DOHH2 (cell line): ENCODE data around the gene PEPD.

Experiments
- H3F3A ChIP-seq: fragments of 200-600 bp; sonication (generic), shearing (Covaris generic); 2 replicates; pipeline ENCODE4 v1.6.0; 2016; ENCODE audit warnings: antibody characterized with exemption, mild to moderate bottlenecking; ENCODE audit not compliant: control insufficient read depth, insufficient read depth
- H3K27ac ChIP-seq: fragments of 200-600 bp; sonication (generic); 2 replicates; pipeline ENCODE4 v1.5.1; 2014; ENCODE audit warnings: low read depth, mild to moderate bottlenecking, low read length, moderate library complexity
- H3K27me3 ChIP-seq: fragments of 200-600 bp; sonication (generic); 2 replicates; pipeline ENCODE4 v1.6.1; 2014; ENCODE audit warnings: mild to moderate bottlenecking, low read length, mixed read lengths; ENCODE audit not compliant: control insufficient read depth
- H3K36me3 ChIP-seq: fragments of 200-600 bp; sonication (generic); 2 replicates; pipeline ENCODE4 v1.6.1; 2014; ENCODE audit warnings: mild to moderate bottlenecking, low read length, moderate library complexity, mixed read lengths; ENCODE audit not compliant: control insufficient read depth
- H3K4me1 ChIP-seq: fragments of 200-600 bp; sonication (generic); 2 replicates; pipeline ENCODE4 v1.6.1; 2014; ENCODE audit warnings: mild to moderate bottlenecking, low read length, mixed read lengths; ENCODE audit not compliant: control insufficient read depth
- H3K4me2 ChIP-seq: fragments of 200-600 bp; sonication (generic); 2 replicates; pipeline ENCODE4 v1.6.0; 2014; ENCODE audit warnings: mild to moderate bottlenecking, low read length, moderate library complexity
- H3K4me3 ChIP-seq: fragments of 200-600 bp; sonication (generic); 2 replicates; pipeline ENCODE4 v1.5.1; 2014; ENCODE audit warnings: mild to moderate bottlenecking, low read length, mixed read lengths
- H3K79me2 ChIP-seq: fragments of 200-600 bp; sonication (generic); 2 replicates; pipeline ENCODE4 v1.6.1; 2014; ENCODE audit warnings: mild to moderate bottlenecking, low read length, mixed read lengths; ENCODE audit not compliant: control insufficient read depth
- H3K9me2 ChIP-seq: fragments of 200-600 bp; sonication (generic); replicated peaks from 2 replicates; pipeline ENCODE4 v1.6.1; 2014; ENCODE audit warnings: mild to moderate bottlenecking, low read length, mixed read lengths; ENCODE audit not compliant: control insufficient read depth
- H3K9me3 ChIP-seq: fragments of 200-600 bp; sonication (generic); 2 replicates; pipeline ENCODE4 v1.6.1; 2014; ENCODE audit warnings: antibody characterized with exemption, low read length, mixed read lengths; ENCODE audit not compliant: control insufficient read depth, insufficient read depth
- H4K20me1 ChIP-seq: fragments of 200-600 bp; sonication (generic); 2 replicates; pipeline ENCODE4 v1.6.0; 2014; ENCODE audit warnings: low read depth, mild to moderate bottlenecking, antibody characterized with exemption, low read length, moderate library complexity; ENCODE audit not compliant: control insufficient read depth, insufficient read depth
- EZH2phosphoT487 ChIP-seq: fragments of 200-600 bp; sonication (generic); IDR thresholded peaks from 2 replicates; pipeline ENCODE4 v1.6.1; 2017; ENCODE audit warnings: borderline replicate concordance, mild to moderate bottlenecking, antibody characterized with exemption, low read length, moderate library complexity, mixed read lengths
- TF ChIP-seq, protein P1 (sequence below): fragments of 200-600 bp; sonication (generic); IDR thresholded peaks from one replicate; pipeline ENCODE4 v1.5.1; 2014; ENCODE audit warnings: antibody characterized with exemption, mild to moderate bottlenecking, low read depth, low read length; ENCODE audit not compliant: poor library complexity, severe bottlenecking

Gene PEPD

DNA sequence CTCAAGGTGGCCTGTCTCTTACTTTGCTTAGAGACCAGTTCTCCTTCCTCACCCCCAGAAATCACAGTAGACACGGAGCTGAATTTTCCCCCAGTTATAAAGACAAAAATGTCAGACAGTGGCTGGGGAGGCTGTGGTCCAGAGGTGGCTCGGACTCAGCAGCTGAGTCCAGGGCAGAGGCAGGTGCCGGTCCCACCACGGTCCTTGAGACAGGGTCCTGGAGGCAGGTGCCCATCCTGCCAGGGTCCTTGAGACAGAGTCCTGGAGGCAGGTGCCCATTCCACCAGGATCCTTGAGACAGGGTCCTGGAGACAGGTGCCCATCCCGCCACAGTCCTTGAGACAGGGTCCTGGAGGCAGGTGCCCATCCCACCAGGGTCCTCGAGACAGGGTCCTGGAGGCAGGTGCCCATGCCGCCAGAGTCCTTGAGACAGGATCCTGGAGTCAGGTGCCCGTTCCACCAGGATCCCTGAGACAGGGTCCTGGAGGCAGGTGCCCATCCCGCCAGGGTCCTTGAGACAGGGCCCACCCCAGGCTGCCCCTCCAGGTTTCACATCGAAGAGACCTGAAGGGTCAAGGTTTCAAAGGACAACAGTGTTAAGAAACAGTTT, 23.1 kb downstream of the PEPD start:
- Histone ChIP-seq H3K9me3 (no peaks in the 10 kb centered on the region), H3K9me2 (no peaks in the 10 kb centered on the region), H4K20me1 (no peaks in the 10 kb centered on the region), H3F3A (no peaks in the 10 kb centered on the region), H3K79me2 (no peaks in the 10 kb centered on the region), H3K4me3 (no peak overlapping the region), H3K4me1 (no peaks in the 10 kb centered on the region), H3K27ac (no peak overlapping the region), H3K4me2 (no peak overlapping the region), H3K36me3 (no peaks in the 10 kb centered on the region), H3K27me3 (no peaks in the 10 kb centered on the region)
- no peak for TF ChIP-seq EZH2phosphoT487
- TF ChIP-seq, protein P1, sequence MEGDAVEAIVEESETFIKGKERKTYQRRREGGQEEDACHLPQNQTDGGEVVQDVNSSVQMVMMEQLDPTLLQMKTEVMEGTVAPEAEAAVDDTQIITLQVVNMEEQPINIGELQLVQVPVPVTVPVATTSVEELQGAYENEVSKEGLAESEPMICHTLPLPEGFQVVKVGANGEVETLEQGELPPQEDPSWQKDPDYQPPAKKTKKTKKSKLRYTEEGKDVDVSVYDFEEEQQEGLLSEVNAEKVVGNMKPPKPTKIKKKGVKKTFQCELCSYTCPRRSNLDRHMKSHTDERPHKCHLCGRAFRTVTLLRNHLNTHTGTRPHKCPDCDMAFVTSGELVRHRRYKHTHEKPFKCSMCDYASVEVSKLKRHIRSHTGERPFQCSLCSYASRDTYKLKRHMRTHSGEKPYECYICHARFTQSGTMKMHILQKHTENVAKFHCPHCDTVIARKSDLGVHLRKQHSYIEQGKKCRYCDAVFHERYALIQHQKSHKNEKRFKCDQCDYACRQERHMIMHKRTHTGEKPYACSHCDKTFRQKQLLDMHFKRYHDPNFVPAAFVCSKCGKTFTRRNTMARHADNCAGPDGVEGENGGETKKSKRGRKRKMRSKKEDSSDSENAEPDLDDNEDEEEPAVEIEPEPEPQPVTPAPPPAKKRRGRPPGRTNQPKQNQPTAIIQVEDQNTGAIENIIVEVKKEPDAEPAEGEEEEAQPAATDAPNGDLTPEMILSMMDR: no peak

DNA sequence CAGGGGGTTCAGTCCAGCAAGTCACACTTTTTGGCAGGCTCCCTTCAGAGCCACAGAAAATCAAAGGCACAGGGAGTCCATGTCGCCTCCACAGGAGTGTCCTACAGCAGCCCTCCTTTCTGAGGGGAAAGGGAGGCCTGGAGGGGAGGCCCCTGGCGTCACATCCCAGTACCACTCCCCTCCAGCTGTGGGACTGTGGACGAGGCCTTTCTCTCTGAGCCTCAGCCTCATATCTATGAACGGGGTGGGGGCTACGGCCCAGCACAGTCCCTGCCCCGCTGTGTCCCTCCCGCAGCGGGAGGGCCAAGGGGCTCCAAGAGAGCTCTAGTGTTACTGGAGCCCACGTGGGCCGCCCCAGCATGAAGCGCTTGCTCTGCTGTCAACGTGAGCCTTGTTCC, 23.8 kb downstream of the PEPD start:
- Histone ChIP-seq H3K4me3 (no peak overlapping the region), H3F3A (no peaks in the 10 kb centered on the region), H3K9me3 (no peaks in the 10 kb centered on the region), H3K27me3 (no peaks in the 10 kb centered on the region), H3K27ac (no peak overlapping the region), H4K20me1 (no peaks in the 10 kb centered on the region), H3K4me1 (no peaks in the 10 kb centered on the region), H3K36me3 (no peaks in the 10 kb centered on the region), H3K9me2 (no peaks in the 10 kb centered on the region), H3K79me2 (no peaks in the 10 kb centered on the region), H3K4me2 (no peak overlapping the region)
- no peak for TF ChIP-seq EZH2phosphoT487
- TF ChIP-seq, protein P1: no peak

DNA sequence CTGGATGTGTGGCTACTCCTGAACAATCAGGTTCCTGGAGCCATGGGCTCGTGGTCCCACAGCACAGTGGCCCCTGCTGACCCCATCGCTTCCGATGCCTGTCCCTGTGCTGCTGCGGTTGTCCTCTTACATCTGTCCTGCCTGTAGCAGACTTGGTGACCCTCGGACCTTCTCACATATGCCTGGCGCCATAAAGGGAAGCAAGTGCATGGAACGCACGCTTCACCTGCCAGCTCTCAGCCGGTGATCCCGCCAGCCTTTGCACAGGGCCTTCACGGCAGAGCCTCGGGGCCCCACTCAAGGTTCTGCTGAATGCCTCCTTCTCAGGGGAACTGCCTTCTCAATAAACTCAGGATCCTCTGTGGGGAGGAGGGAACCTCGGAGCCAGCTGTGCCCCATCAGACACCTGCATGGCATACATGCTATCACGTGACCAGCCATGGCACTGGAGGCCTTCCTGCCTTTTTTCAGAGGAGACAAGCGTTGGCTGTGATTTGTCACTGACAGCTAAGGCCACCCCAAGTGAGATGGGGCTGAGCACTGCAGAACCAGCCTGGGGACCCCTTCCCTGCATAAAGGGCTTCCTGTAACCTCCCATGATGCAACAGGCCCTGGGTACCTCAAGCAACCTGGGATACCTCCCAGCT, 24.3 kb downstream of the PEPD start:
- Histone ChIP-seq H3K9me3 (no peaks in the 10 kb centered on the region), H3K4me1 (no peaks in the 10 kb centered on the region), H3K36me3 (no peaks in the 10 kb centered on the region), H3K4me2 (no peak overlapping the region), H3K27ac (no peak overlapping the region), H3K9me2 (no peaks in the 10 kb centered on the region), H3K79me2 (no peaks in the 10 kb centered on the region), H4K20me1 (no peaks in the 10 kb centered on the region), H3K4me3 (no peak overlapping the region), H3F3A (no peaks in the 10 kb centered on the region), H3K27me3 (no peaks in the 10 kb centered on the region)
- TF ChIP-seq EZH2phosphoT487: no peak
- TF ChIP-seq, protein P1: no peak
